ENCODE measurements around the gene IL1A.

DNA sequence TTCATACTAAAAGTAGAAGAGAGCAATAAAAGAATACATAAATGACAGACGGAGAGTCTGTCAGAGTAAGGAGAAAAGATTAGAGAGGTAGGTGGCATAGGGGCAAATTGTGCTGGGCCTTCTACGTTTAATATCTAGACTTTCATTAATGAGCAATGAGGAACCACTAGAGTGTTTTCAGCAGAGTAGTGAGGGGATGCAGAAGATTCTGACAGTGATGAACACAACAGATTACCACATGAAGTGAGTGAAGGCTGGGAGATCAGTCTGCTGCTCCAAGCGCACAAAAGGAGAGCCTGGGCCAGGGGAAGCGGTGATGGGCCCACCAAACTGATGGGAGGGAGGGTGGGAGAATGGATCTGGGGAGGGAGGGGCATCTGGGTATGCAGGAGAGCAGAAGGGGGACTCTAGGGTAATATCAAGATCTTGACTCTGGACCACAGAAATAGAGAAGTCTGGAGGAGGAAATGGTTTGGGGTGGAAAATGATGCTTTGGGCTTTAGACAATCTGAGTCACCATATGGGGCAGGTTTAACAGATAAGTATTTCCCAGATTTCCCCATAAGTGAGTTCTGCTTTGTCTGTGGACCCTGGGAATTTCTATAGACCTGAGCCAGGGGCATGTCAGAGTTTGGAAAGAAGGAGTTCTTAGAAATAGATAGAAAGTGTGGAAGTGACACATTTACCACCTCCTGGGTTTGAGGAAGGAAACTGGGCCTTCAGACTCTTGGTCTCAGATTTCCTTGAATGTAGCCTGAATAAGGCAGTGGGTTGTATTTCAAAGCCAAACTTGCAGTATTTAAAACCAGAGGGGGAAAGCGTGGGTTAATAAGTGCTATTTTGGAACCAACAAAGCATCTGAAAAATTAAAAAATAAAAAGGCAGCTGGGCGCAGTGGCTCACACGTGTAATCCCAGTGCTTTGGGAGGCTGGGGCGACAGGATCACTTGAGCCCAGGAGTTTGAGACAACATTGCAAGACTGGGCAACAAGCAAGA, 15.0 kb upstream of the IL1A start:
- TF ChIP-seq, protein P1, sequence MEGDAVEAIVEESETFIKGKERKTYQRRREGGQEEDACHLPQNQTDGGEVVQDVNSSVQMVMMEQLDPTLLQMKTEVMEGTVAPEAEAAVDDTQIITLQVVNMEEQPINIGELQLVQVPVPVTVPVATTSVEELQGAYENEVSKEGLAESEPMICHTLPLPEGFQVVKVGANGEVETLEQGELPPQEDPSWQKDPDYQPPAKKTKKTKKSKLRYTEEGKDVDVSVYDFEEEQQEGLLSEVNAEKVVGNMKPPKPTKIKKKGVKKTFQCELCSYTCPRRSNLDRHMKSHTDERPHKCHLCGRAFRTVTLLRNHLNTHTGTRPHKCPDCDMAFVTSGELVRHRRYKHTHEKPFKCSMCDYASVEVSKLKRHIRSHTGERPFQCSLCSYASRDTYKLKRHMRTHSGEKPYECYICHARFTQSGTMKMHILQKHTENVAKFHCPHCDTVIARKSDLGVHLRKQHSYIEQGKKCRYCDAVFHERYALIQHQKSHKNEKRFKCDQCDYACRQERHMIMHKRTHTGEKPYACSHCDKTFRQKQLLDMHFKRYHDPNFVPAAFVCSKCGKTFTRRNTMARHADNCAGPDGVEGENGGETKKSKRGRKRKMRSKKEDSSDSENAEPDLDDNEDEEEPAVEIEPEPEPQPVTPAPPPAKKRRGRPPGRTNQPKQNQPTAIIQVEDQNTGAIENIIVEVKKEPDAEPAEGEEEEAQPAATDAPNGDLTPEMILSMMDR (conservative IDR thresholded peaks at IDR 0.05; ENCODE audit: low read depth, low read length): no peak
- TF ChIP-seq EZH2 (IDR thresholded peaks at IDR 0.05; ENCODE audit: low read length, unreplicated experiment) (no peak), EZH2phosphoT487 (IDR thresholded peaks at IDR 0.05; ENCODE audit: borderline replicate concordance, low read length) (no peak)
